Iris pigment epithelial cell (primary cell): ENCODE results near the gene STPG3.
A peak's percentile ranks its signal among the peaks of the same experiment; 100 is the strongest.

Experiments used
- DNase-seq: peaks from one replicate; pipeline ENCODE4 v3.0.0-alpha.2; 2011; ENCODE audit warnings: low read depth

Gene STPG3

DNA sequence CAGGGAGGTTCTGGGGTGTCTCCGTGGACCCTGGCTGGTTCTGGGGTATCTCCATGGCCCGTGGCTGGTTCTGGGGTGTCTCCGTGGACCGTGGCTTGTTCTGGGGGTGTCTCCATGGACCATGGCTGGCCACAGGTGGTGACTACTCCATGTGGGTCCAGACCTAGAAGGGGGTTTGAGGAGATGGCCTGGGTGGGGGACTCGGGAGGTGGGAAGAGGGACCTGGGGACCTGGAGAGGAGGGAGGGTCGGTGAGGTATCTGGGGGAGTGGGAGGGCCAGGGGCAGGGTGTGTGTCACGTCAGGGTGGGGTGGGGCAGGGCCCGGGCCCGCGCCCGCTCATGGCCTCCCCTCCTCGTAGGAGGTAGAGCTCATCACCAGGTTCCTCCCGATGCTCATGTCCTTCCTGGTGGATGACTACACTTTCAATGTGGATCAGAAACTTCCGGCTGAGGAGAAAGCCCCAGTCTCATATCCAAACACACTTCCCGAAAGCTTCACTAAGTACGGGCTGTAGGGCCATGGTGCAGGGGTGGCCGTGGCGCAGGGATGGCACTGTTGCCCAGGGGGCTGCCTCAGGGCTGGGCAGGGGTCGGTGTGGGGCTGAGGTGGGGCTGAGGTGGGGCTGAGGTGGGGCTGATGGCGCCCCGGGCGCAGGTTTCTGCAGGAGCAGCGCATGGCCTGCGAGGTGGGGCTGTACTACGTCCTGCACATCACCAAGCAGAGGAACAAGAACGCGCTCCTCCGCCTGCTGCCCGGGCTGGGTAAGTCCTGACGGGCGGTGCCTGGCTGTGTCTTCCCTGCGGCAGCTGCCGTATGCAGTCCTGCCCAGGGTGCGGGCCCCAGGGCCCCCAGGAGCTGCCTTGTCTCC is 15.7 kb downstream of the STPG3 start:
- no peak for DNase-seq

DNA sequence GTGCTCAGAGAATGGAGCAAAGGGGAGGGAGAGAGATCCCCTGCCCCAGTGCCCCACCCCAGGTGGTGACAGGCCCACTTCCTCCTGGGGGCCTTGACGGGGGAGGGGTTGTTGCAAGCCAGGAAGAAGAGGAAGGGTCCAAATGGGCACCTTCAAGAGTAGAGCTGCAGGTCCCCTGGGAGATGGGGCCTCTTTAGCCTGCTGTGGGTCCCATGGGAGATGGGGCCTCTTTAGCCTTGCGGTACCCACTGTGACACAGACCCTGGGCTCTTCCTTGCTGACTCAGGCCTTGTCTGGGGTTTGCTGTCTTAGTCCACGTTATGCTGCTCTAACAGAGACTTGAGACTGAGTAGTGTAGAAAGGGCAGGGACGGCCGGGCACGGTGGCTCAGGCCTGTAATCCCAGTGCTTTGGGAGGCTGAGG is 16.9 kb downstream of the STPG3 start:
- peak; percentile 68 for DNase-seq

DNA sequence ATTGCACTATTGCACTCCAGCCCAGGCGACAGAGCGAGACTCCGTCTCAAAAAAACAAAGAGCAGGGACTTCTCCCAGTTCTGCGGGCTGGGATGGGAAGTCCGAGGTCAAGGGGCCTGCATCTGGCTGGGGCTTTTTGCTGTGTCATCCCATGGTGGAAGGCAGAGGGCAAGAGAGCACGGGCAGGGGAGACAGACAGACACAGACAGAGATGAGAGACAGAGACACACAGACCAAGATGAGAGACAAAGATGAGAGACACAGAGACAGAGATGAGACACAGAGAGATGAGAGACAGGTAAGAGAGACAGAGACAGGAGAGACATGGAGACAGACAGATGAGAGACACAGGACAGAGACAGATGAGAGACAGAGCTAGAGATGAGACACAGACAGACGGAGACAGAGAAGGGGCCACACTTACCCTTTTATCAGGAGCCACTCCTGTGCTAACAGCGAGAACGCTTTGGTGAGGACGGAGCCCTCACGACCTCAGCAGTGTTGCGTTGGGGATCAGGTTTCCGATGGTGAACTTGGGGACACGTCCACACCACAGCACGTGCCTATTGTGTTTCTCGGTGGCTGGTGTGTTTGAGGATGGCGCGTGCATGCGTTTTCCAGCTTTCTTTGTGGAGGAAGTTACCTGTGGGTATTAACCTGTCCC is 17.6 kb downstream of the STPG3 start:
- peak; percentile 42 for DNase-seq

DNA sequence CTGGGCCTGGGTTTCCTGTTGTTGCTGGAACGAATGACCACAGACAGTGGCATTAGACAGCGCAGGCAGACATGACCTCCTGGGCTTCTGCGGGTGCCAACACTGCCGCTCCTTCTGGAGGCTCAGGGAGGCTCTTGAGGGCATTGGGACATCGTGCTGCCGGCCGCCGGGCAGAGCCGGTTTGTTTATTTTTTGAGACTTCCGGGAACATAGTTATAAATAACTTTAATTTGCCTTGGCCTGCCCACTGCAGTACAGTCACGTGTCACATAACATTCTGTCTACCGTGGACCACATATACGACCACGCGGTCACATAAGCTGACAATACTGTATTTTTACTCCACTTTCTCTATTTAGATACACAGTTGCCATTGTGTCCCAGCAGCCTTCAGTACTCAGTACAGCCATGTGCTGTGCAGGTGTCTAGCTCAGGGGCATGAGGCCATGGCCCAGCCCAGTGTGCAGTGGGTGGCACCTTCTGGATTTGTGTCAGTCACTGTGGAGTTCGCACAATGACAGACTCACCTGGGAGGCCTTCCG is 18.2 kb downstream of the STPG3 start:
- DNase-seq = peak; percentile 65

DNA sequence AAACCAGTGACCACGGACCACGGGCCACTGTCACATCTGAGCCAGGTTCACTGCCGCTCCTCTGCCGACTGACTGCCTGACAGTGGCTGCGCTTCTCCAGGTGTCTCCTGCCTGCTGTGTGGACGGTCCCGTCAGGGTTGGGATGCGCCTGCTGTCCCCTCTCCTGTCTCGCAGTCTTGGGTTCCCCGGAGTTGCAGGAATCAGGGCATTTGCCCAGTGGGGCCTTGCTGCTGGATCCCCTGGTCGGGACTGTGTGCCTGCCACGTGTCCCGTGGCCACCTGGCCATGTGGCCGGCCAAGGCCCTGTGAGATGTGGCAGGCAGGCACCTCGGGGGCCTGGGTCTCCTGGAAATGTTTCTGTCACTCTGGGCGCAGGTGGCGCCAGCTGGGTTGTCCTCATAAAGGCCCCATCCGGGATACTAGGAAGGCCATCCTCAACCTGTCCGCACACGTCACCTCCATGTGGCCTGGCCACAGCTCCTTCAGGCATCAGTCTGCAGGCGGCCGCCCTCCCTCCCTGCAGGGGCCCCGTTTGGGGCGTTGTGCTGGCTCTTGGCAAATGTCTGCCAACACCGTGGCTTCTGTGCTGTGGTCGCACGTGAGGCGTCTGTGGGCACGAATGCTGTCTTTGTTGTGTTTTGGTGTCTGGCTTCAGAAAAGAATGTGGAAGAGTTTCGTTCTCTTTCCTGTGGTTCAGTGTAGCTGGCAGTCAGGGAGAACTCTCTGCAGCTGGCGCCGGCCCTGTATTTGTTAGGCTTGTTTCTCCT is 20.0 kb downstream of the STPG3 start:
- DNase-seq = no peak

DNA sequence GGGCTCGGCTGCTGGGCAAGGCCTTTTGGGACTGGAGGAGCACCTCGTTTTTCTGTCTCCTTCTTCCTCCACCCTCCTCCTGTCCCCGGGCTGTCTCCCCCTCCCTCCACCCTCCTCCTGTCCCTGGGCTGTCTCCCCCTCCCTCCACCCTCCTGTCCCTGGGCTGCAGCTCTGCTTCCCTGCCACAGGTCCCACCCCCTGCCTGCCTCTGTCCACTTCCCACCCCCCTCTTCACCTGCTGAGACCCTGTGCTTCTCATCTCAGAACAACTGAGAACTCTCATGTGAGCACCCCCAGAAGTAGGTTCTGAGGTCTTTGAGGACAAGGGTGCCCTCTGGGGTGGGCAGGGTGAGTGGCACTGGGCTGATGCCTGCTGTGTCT is 20.6 kb downstream of the STPG3 start:
- DNase-seq = no peak

DNA sequence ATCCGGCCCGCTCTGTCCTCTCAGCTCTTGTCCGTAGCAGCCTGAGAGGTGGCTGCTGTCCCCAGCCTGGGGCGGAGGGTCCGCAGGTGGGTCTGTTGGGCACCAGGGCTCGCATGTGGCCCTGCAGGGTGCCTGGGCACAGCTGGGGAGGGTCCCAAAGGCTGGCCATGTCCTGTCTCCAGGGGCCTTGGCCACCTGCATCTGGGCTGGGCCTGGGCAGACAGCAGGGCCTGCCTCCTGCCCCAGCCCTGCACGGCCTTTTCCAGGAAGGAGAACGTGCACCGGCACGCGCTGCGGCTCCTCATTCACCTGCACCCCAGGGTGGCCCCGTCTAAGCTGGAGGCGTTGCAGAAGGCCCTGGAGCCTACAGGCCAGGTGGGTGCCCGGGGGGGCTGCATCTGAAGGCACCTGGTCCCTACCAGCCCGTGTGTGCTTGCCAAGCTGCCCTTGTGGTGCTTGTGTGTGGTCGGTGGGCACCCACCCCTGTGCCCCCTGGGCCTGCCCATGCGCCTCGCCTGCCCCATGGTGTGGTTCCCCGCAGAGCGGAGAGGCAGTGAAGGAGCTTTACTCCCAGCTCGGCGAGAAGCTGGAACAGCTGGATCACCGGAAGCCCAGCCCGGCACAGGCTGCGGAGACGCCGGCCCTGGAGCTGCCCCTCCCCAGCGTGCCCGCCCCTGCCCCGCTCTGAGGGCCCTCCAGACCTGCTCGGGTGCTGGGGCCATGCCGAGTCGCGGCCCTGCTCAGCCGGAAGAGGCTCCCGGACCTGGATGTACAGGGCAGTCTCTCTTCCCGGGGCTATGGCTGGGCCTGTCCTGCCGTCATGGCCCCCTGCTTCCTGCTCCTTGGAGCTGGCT is 21.4 kb downstream of the STPG3 start:
- DNase-seq = no peak

DNA sequence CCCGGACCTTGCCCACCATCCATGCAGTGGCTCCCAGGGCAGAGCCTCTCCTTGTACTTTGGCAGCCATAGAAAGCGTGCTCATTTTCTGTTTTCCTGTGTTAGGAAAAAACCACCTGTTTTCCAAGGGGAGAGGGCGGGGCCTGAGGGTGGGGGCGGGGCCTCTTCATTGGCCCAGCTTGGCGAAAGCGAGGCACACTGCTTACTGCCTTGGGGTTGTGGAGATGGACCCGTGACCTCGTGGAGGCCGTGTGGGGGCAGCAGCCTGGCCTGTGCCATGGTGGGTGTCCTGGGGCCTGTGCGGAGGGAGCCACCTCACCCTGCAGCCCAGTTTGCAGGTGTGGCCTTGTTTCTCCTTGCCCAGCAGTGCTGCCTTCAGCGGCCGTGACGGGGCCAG is 22.0 kb downstream of the STPG3 start:
- no peak for DNase-seq

DNA sequence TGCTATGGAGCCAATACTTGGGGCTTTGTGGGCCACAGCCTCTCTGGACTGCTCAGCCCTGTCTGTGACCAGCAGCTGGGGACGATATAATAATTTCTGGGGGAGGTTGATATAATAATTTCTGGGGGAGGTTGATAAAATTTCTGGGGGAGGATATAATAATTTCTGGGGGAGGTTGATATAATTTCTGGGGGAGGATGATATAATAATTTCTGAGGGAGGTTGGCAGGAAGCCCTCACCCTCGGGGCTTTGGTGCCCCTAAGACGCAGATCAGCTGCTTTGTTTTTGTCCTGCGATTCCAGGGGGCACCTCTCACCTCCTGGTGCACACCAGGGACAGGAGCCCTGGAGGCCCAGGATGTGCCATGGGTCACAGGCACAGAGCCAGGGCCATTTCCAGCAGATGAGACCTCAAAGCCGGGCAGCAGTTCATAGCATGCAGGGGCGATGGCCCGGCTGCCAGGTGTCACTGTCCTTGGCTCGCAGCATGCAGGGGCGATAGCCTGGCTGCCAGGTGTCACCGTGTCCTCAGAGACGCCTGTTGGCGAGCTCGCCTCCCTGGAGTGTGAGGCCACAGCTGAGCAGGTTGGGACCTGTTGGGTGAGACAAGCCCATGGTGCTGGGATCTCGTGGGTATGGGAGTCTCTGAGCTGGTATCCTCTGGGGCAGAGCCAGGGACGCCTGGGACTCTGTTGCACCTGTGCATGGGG is 22.7 kb downstream of the STPG3 start:
- DNase-seq = no peak

DNA sequence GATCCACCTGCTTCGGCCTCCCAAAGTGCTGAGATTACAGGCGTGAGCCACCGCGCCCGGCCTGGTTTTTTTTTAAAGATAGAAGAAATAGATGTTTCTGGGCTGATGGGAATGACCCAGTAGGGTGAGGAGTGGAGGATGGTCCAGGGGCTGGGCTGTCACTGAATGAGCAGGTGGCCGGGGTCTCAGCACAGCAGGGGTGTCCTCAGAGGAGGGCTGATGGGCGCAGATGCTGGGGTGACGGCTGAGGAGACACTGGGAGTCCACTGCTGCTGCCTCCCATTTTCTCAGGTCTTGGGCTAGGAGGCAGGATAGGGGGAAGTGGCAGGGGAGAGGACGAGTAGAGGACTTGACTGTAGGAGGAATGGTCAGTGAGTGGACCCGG is 24.1 kb downstream of the STPG3 start:
- no peak for DNase-seq

DNA sequence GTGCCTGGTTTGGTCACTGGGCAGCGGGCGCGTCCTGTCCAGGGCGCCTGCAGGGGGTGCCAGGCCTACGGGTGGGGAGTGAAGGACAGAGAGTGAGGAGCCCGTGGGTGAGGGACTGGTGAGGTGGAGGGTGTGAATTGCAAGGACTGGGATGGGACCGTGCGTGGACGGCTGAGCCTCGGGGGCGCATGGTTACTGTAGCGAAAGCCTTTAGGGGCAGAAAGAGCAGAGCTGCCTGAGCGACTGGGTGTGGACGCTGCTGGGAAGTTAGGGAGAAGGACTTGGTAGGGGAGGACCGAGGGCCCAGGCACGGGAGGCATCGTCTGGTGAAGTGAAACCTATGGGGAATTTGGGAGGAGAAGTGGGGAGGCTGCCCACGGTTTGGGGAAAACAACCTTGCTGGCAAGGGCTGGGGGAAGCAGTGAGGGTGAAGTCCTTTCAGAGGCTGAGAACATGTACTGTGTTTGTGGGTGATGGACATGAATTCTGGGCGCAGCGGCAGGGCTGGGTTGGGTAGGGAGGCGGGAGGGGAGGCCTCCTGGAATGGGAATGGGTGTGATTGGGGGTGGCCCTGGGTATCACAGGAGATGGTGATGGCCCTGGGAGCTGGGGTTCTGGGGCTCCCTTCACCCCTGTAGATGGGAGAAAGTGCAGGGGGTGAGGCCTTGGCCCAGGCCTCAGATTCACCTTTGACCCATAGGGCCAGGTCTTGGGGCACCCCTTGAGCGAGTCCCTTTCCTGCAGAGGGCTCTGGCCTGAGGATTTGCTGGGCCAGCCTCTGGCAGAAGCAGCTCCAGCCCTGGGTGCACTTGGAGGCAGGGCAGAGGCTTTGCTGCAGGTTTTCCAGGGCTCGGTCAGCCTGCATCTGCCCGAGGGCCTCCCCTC is 24.7 kb downstream of the STPG3 start:
- no peak for DNase-seq

DNA sequence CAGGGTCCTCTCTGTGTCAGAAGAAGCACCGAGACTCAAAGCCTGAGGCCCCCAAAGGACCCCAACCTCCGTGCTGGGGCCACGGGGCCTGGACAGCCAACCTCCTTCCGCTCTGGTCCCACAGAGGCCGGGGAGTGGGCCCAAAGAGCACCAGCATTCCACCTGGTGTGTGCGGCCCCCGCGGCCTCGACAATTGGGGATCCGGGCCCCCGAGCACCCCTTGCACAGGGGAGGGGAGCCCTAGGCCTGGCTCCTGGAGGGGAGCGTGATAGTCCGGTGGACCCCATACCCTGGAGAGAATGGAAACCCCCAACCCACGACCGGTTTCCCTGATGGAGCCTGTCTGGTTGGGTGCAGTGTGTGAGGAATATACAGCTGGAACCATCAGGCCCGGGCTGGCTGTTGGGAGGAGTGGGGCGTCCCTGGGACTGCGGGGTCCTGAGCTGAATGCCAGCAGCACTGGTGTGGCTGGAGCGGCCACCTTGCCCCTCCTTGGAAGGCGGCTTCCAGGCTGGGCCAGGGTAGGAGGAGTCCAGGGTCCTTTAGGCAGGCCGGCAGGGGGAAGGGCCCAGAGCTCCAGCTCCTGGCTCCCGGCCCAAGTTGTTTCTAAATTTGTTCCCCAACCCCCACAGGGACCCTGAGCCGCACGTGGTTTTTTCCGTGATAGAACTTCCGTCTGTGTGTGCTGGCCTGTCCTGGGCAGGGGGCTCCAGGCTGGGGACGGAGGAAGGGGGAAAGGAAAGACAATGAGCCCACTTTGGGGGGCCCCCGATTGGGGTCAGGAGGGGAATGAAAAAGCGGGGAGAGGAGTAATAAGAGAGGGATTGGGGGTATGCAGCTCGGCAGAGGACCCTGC is 25.6 kb downstream of the STPG3 start:
- DNase-seq = peak; percentile 51

DNA sequence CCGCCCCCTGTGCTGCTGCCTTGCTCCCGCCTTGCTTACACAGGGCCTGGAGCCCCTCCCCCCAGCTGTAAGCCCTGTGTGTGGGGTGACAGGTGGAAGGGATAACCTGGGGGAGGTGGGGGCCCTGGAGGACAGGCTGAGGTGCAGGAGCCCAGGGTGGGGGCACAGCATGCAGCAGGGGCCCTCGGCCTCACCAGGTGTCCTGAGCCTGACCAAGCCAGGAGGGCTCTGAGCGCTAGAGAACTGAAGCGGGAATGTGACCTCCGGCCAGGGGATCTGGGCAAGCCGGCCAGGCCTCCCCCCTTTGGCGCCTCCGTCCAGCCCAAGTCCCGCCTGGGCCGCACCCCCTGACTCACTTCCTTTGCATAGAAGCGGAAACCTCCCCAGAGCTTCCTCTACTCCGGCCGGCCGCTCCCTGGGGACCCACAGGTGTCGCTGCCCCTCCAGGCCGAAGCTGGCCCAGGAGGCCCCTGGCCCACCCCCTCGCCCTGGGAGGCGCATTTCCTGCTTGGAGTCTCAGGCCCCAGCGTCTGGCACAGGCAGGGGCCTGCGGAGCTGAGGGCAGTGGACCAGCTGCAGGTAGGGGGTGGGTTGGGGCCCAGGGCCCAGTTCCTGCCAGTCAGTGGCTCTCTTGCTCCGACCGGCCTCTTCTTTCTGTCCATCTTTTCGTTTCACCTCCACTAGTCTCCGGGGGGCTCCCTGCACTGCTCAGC is 26.4 kb downstream of the STPG3 start, which contains the start of gene TOR4A:
TOR4A (plus strand) TSS at position 398 of the 713 bp plus-strand sequence. CDS start 964 bp downstream, outside the sequence.
- DNase-seq = peak; percentile 89

DNA sequence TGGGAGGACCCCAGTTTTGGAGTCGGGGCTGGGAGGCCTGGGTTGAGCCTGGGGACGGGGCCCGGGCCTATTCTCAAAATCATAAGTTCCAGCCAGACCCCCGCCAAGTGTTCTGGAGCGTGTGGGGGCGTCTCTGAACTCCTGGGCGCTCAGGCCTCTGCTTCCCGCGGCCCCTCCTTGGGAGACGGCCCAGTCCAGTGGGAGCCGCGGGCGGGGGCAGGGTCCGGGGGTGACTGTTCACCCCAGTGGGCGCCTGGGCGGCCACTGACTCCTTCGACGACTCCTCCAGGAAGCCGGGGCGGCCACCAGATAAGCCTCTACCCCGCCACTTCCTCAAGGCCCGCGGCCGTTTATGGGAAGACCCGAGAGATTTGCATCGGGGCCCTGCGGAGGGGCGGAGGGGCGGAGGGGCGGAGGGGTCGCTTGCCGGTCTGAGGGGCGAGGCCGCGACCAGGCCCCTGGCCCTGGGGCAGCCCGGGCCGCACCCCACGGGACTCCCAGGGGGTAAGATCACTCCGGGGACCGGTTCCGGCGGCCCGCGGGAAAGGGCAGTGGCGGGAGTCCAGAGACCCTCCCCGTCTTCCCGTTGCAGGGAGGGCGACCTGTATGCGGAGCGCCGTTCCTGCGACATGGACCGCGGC is 27.1 kb downstream of the STPG3 start:
- DNase-seq = no peak

DNA sequence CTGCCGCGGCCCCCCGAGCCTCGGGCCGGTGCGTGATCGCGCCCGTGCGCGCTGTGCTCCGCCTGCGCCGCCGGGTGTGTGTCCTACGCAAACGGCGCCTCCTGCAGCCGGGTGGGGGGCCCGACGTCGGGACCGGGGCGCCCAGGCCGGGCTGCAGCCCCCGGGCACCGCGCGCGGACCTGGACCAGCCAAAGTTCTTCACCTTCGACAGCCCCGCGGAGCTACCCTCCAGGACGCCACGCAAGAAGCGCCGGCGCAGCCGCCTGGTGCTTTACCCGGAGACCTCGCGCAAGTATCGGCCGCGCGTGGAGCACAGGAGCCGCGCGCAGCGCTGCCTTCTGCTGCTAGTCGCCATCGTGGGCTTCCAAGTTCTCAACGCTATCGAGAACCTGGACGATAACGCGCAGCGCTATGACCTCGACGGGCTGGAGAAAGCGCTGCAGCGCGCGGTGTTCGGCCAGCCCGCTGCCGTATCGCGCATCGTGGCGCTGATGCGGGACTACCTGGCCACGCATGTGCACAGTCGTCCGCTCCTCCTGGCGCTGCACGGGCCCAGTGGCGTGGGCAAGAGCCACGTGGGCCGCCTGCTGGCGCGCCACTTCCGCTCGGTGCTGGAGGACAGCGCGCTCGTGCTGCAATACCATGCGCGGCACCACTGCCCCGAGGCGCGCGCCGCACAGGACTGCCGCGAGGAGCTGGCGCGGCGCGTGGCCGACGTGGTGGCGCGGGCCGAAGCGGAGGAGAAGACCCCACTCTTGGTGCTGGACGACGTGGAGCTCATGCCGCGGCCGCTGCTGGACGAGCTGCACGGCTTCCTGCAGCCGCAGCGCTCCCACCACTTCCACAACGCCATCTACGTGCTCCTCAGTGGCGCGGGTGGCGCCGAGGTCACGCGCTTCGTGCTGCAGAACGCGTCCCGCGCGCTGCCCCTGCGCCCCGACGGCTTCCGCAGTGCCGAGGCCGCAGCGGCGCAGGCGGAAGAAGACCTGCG is 27.9 kb downstream of the STPG3 start:
- DNase-seq = no peak

DNA sequence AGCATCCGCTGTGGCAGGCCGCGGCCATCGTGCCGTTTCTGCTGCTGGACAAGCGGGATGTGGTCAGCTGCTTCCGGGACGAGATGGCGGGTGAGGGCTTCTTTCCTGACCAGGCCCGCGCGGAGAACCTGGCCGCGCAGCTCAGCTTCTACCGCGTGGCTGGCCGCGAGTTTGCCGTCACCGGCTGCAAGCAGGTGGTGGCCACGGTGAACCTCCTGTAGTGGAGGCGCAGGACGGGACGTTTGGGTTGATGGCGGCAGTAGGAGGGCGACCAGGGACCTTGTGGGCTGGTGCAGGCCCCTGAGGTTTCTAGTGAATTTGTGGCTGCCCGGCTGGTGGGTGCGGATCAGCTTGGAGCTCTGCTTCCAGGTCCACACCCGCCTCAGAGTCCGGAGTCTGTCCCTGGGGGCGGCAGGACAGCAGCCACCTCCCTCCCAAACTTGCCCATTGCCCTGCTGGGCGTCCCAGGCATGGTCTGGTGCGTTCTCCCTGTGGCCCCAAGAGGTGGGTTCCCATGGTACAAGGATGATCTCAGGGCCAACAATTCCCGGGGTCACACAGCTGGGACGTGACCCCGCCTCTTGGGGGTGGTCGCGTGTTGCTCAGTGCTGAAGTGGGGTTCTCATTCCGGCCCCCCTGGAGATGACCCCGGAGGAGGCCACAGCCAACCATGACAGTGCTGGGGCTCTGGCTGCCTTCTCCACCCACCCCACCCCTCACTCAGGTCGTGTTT is 28.8 kb downstream of the STPG3 start:
- DNase-seq = no peak
